HG02678 (cell line): ENCODE results near the gene RAB18.
"Not testable (repeated sequence)": the region's sequence is repeated elsewhere in the genome, so short reads cannot be mapped to it uniquely, and the experiment has no call there.

Experiments
- ATAC-seq: cut with Tn5 transposase; IDR thresholded peaks from one replicate; pipeline ENCODE4 v1.9.1; 2021; ENCODE audit warnings: mild to moderate bottlenecking, moderate library complexity; ENCODE audit not compliant: unreplicated experiment

The RAB18 gene

GRCh38 chr10:27542812-27543211, 38.7 kb downstream of the RAB18 start:
- no peak for ATAC-seq

DNA sequence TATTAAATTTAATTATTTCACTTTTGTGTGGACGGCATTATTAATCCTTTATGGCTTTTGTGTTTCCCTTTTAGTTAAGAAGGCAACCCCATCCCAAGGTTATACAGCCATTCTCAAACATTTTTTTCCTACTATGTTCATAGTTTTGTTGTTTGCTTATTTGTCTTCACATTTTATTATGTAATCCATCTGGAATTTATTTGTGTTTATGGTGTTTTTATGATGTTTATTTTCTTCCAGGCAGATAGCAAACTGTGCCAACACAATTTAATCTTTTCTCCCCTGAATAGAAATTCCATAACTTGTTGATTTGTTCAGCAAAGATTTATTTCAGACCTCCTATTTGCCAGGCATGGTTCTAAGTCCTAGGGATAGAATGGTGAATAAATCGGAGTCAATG, 42.9 kb downstream of the RAB18 start:
- no peak for ATAC-seq

- no peak for ATAC-seq
These were observed 43.4 kb downstream of the RAB18 start for GRCh38 chr10:27547482-27547881.

GRCh38 chr10:27550823-27551222, 46.7 kb downstream of the RAB18 start:
- no peak for ATAC-seq

- peak; percentile 61 for ATAC-seq
These were observed 54.5 kb downstream of the RAB18 start for GRCh38 chr10:27558612-27559020.

GRCh38 chr10:27561334-27561733, 57.2 kb downstream of the RAB18 start:
- no peak for ATAC-seq

DNA sequence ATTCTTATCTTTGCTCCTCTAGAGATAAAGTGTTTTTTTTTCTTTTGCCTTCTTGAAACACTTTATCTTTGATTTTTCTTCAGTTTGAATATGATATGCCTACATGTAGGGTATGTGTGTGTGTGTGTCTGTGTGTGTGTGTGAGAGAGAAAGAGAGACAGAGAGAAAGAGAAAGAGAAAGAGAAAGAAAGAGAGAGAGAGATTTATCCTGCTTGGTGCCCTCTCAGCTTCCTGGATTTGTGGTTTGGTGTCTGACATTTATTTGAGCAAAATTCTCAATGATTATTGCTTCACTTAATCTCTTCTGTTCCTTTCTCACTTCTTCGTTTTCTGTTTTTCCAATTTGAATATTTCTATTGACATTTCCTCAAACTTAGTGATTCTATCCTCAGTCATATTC, 60.3 kb downstream of the RAB18 start:
- no peak for ATAC-seq

DNA sequence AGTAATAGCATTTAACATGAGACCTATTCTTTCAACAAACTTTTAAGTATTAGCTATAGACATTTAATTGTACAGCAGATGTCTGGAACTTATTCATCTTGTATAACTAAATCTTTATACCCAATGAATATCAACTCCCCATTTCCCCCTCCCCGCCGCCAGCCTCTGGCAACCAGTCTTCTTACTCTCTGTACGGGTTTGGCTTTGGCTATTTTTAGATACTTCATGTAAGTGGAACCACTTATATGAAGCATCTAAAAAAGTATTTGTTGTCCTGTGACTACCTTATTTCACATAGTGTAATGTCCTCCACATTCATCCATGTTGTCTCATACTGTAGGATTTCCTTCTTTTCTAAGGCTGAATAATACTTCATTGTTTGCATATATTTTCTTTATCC, 60.8 kb downstream of the RAB18 start:
- no peak for ATAC-seq

DNA sequence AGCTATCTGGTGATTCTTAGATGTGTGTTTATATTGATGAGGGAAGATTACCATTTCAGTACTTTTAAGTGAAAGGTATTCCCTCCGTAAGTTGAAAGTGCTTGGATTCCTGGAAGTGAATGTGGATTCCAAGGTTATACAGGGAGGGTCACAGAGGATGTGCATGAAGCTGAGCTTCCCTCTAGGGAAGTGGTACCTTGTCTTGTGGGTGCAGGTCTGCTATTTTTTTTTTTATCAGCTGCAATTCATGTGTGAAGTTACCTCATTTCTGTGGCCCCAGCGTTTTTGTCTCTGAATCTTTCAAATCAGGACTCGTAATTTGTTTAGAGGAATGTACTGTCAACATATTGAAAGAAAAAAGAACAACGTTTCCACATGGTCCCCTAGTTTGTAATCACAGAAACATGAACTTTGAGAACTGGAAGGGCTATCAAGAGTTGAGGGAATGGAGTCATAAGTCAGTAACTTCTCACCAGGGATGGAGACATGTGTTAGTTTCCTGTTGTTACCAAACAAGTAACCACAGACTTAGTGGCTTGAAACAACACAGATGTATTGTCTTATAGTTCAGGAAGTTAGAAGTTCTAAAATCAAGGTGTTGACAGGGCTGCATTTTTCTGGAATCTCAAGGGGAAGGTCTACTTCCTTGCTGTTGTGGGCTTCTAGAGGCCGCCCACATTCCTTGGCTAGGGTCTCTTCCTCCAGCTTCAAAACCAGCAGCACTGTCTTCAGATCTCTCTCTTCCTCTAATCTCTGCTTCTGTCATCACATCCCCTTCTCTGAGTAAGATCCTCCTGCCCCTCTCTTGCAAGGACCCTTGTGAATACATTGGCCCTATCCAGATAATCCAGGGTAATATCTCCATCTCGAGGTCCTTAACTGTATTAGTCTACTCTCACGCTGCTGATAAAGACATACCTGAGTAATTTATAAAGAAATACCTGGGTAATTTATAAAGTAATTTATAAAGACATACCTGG, 64.4 kb downstream of the RAB18 start:
- no peak for ATAC-seq

GRCh38 chr10:27569946-27570345, 65.8 kb downstream of the RAB18 start:
- ATAC-seq = no peak

DNA sequence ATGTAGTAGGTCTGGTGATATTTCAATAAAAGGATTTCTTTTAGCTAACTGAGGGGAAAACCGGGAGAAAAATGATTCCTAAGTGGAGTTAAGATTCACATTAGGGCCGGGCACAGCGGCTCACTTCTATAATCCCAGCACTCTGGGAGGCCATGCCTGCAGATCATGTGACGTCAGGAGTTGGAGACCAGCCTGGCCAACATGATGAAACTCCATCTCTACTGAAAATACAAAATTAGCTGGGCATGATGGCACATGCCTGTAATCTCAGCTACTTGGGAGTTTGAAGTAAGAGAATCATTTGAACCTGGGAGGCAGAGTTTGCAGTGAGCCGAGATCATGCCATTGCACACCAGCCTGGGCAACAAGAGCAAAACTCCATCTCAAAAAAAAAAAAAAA, 72.9 kb downstream of the RAB18 start:
- ATAC-seq = not testable (repeated sequence)

GRCh38 chr10:27578316-27578715, 74.2 kb downstream of the RAB18 start:
- ATAC-seq = no peak

DNA sequence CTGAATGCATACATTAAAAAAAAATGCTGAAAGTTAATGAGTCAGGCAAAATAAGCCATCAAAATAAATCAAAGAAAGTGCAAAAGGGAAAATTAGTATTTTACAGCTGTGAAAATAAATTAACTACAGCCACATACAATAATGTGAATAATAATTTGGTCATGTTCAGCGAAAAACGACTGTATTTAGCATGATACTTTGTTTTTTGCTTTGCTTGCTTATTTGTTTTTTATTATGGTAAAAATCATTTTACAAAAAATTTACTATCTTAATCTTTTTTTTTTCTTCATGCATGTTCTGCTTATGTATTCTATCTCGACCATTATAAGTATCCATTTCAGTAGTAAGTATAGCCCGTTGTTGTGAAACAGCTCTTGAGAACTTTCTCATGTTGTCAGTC, 77.1 kb downstream of the RAB18 start:
- ATAC-seq = no peak

GRCh38 chr10:27584302-27584701, 80.2 kb downstream of the RAB18 start:
- no peak for ATAC-seq
